ENCODE measurements around the gene POU2AF3.

The POU2AF3 gene

GRCh38 chr11:111353776-111354600 lies 55.6 kb downstream of the POU2AF3 start:
- no peak for DNase-seq

GRCh38 chr11:111354601-111354891 lies 56.2 kb downstream of the POU2AF3 start:
- DNase-seq, result no peak

GRCh38 chr11:111355101-111355500 lies 56.8 kb downstream of the POU2AF3 start:
- DNase-seq, result no peak

GRCh38 chr11:111355956-111356659 lies 57.8 kb downstream of the POU2AF3 start:
- no peak for DNase-seq

- DNase-seq, result no peak
Observed at GRCh38 chr11:111356660-111357048, 58.3 kb downstream of the POU2AF3 start.

- DNase-seq, result no peak
Observed at GRCh38 chr11:111357150-111358037, 59.0 kb downstream of the POU2AF3 start.

Data from NCI-H2029 (cell line).